Measurements from ENCODE around the gene KCNH8. TPM values are rescaled to one million over a fixed set of nuclear protein-coding genes. Genes with fewer than 3 reads are reported as not detected.
"Not testable (repeated sequence)": the region's sequence is repeated elsewhere in the genome, so short reads cannot be mapped to it uniquely, and the experiment has no call there.

KCNH8 gene
- under 1 TPM in 1 of 2 donors, not detected in 1; 0.05 TPM for total RNA-seq

DNA sequence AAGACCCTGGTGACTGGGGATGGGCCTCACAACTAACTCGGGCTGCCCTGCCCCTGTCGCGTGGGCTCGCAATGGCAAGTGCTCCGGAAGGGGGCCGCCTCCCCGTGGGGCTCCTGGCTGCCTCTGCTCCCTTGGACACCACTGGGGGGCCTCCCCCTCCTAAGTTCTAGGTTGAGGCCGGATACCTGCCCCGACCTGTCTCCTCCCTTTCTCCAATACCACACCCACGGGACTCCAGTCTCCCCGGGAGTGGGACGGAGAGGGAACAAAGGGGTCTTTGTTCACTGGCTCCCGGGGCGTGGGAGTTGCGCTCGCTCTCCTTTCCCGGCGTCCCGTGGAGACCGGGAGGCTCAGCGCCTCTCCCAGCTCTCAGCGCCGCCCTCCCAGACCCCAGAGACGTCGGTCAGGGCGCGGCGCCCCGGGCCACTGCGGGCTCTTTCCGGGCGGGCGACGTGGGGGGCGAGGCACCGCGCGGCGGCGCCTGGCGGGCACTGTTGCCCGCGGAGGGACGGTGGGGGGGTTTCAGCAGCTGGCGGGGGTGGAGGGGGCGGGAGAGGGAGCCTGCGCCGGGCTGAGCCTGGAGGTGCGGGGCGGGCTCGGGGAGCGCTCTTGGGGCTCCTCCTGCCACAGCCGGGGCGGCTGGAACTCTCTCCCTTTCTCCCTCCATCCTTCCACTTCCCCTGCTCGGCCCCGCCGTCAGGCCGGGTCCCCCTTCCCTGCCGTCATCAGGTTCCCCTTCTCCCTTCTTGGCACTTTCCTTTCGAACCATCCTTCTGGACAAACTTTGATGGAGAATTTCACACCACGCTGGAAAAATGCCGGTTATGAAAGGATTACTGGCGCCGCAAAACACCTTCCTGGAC is at the start of gene KCNH8:
Gene KCNH8 (plus strand): TSS at position 606 of the 863 bp plus-strand sequence. CDS start 210 bp downstream, at position 816.
- Mint-ChIP-seq H3K4me1 (ENCODE audit: low read depth) (peaks cover 8% of the 10 kb centered on the region), H3K36me3 (ENCODE audit: insufficient read depth in 2 of 2) (peaks cover 0 to 1% of the 10 kb centered on the region in 2 donors), H3K27me3 (ENCODE audit: low read depth) (peaks cover 35% of the 10 kb centered on the region), H3K9me3 (peaks cover 0 to 3% of the 10 kb centered on the region in 2 donors), H3K4me3 (peak within 1 kb of the TSS; percentile 88 to 92), H3K27ac (no peak within 1 kb of the TSS)
- DNase-seq (peak; percentile 11 to 26), ATAC-seq (replicated peaks in 1 of 2) (peak; percentile 42 to 48)

DNA sequence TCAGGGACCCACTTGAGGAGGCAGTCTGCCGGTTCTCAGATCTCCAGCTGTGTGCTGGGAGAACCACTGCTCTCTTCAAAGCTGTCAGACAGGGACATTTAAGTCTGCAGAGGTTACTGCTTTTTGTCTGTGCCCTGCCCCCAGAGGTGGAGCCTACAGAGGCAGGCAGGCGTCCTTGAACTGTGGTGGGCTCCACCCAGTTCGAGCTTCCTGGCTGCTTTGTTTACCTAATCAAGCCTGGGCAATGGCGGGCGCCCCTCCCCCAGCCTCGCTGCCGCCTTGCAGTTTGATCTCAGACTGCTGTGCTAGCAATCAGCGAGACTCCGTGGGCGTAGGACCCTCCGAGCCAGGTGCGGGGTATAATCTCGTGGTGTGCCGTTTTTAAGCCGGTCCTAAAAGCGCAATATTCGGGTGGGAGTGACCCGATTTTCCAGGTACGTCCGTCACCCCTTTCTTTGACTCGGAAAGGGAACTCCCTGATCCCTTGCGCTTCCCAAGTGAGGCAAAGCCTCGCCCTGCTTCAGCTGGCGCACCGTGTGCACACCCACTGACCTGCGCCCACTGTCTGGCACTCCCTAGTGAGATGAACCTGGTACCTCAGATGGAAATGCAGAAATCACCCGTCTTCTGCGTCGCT is 45.5 kb upstream of the KCNH8 start:
- not testable (repeated sequence) for H3K9me3 Mint-ChIP-seq; H3K36me3 Mint-ChIP-seq (ENCODE audit: insufficient read depth in 2 of 2); DNase-seq; ATAC-seq (replicated peaks in 1 of 2); H3K27ac Mint-ChIP-seq; H3K4me1 Mint-ChIP-seq (ENCODE audit: low read depth); H3K27me3 Mint-ChIP-seq (ENCODE audit: low read depth)
- peak overlapping the region; percentile 15 to 66 for H3K4me3 Mint-ChIP-seq

- Mint-ChIP-seq H3K4me1 (ENCODE audit: low read depth) (no peaks in the 10 kb centered on the region), H3K4me3 (peak overlapping the region; percentile 15 to 66), H3K36me3 (ENCODE audit: insufficient read depth in 2 of 2) (no peaks in the 10 kb centered on the region), H3K9me3 (peaks cover 0 to 2% of the 10 kb centered on the region in 2 donors), H3K27ac (no peak overlapping the region), H3K27me3 (ENCODE audit: low read depth) (peaks cover 6% of the 10 kb centered on the region)
- no peak for DNase-seq
- no peak for ATAC-seq (replicated peaks in 1 of 2)
Observed at GRCh38 chr3:19103510-19103909, 44.8 kb upstream of the KCNH8 start.

DNA sequence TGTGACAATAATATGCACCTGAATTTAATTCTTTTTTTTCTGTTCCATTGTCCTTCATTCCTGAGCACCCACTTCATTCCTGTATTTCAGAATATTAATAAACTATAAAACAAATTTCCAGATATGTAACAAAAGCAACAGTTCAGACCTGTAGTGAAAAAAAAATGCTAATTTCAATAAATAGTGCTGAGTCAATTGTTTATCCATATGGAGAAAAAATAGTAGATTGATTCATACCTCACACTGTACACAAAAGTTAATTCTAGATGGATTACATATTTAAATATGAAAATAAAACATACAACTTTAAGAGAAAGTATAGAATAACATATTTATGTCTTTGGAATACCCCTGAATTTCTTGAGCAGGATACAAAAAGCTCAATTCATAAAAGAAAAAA is 43.9 kb upstream of the KCNH8 start:
- H3K27ac Mint-ChIP-seq: no peak overlapping the region
- peaks cover 6% of the 10 kb centered on the region for H3K27me3 Mint-ChIP-seq (ENCODE audit: low read depth)
- no peaks in the 10 kb centered on the region for H3K36me3 Mint-ChIP-seq (ENCODE audit: insufficient read depth in 2 of 2)

DNA sequence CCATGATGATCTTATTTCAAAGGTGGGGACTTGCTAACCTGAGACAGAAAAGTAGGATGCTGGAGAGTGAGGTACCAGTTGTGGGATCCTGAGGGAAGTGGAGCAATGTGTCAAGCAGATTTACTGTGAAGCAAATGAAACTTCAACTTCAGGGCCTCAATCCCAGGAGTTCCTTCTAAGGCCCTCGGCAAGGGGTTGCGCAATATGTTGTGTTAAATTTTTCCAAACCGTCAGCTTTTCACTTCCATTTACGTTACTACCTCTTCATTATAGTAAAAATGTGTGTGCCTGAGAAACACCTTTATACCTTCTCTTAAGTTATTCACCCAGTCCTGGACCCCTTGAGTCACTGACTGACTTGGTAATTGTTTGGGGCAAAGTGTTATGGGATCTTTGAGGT is 42.5 kb upstream of the KCNH8 start:
- H3K36me3 Mint-ChIP-seq (ENCODE audit: insufficient read depth in 2 of 2): no peaks in the 10 kb centered on the region

More for the DNA sequence above, 43.9 kb upstream of the KCNH8 start:
- Mint-ChIP-seq H3K9me3 (peaks cover 0 to 2% of the 10 kb centered on the region in 2 donors), H3K4me1 (ENCODE audit: low read depth) (no peaks in the 10 kb centered on the region), H3K4me3 (no peak overlapping the region)
- no peak for ATAC-seq (replicated peaks in 1 of 2)
- DNase-seq: no peak

GRCh38 chr3:19106307-19106706 is 42.0 kb upstream of the KCNH8 start:
- H3K27me3 Mint-ChIP-seq (ENCODE audit: low read depth): peaks cover 6% of the 10 kb centered on the region
- peaks cover 0 to 3% of the 10 kb centered on the region in 2 donors for H3K9me3 Mint-ChIP-seq
- no peak overlapping the region for H3K27ac Mint-ChIP-seq
- no peak for ATAC-seq (replicated peaks in 1 of 2)
- H3K36me3 Mint-ChIP-seq (ENCODE audit: insufficient read depth in 2 of 2): no peaks in the 10 kb centered on the region
- H3K4me3 Mint-ChIP-seq: no peak overlapping the region
- no peaks in the 10 kb centered on the region for H3K4me1 Mint-ChIP-seq (ENCODE audit: low read depth)
- DNase-seq: no peak

More for the DNA sequence above, 42.5 kb upstream of the KCNH8 start:
- H3K27me3 Mint-ChIP-seq (ENCODE audit: low read depth): peaks cover 6% of the 10 kb centered on the region
- DNase-seq (no peak), ATAC-seq (replicated peaks in 1 of 2) (no peak)
- H3K27ac Mint-ChIP-seq: no peak overlapping the region
- no peaks in the 10 kb centered on the region for H3K4me1 Mint-ChIP-seq (ENCODE audit: low read depth)
- H3K9me3 Mint-ChIP-seq: peaks cover 0 to 3% of the 10 kb centered on the region in 2 donors
- H3K4me3 Mint-ChIP-seq: no peak overlapping the region

DNA sequence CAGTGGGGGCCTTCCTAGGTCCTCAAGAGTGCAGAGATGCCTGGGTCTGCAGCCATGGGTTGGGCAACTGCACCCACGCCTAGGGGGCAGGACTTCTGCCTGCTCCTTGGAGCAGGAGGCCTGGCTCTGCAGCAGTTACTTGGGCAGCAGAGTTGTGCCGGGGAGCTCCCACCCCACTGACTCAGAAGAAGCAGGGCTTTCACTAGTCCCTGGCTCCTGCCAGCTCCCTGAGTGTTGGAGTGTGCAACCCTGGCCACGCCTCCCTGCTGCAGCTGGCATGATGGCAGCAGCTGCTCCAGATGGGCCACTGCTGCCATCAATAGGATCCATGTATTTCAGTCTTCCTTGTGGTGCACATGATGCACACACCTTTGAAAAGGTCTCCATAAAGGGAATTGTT is 40.6 kb upstream of the KCNH8 start:
- Mint-ChIP-seq H3K9me3 (peaks cover 0 to 2% of the 10 kb centered on the region in 2 donors), H3K4me3 (no peak overlapping the region), H3K27me3 (ENCODE audit: low read depth) (peaks cover 10% of the 10 kb centered on the region), H3K36me3 (ENCODE audit: insufficient read depth in 2 of 2) (no peaks in the 10 kb centered on the region), H3K27ac (no peak overlapping the region), H3K4me1 (ENCODE audit: low read depth) (no peaks in the 10 kb centered on the region)
- DNase-seq: no peak
- no peak for ATAC-seq (replicated peaks in 1 of 2)

GRCh38 chr3:19110335-19110895 is 37.9 kb upstream of the KCNH8 start:
- Mint-ChIP-seq H3K36me3 (ENCODE audit: insufficient read depth in 2 of 2) (no peaks in the 10 kb centered on the region), H3K4me3 (no peak overlapping the region), H3K27ac (no peak overlapping the region), H3K27me3 (ENCODE audit: low read depth) (peaks cover 5% of the 10 kb centered on the region), H3K9me3 (peaks cover 0 to 2% of the 10 kb centered on the region in 2 donors), H3K4me1 (ENCODE audit: low read depth) (no peaks in the 10 kb centered on the region)
- DNase-seq (no peak), ATAC-seq (replicated peaks in 1 of 2) (no peak)

DNA sequence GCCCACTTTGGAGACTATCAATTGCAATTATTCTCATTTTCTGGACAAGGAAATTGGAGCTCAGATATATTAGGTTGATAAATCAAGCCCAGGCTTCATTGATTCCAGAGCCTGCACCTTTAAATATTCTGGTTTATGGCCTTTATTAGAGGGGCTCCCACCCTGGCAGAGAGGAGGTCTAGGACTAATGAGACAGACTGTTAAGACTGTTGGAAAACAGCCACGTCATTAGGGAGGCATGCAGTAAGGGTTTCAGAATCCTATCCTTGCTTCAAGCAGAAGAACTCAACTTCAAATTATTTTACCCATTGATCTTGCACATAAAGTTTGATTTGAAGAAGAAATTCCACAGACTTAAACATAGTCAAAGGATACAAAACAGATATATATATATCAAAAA is 33.8 kb upstream of the KCNH8 start:
- Mint-ChIP-seq H3K4me1 (ENCODE audit: low read depth) (no peaks in the 10 kb centered on the region), H3K9me3 (peaks cover 2 to 10% of the 10 kb centered on the region in 2 donors), H3K27me3 (ENCODE audit: low read depth) (peaks cover 14% of the 10 kb centered on the region), H3K27ac (no peak overlapping the region), H3K36me3 (ENCODE audit: insufficient read depth in 2 of 2) (no peaks in the 10 kb centered on the region), H3K4me3 (no peak overlapping the region)
- DNase-seq: no peak
- ATAC-seq (replicated peaks in 1 of 2): no peak

GRCh38 chr3:19116239-19116638 is 32.1 kb upstream of the KCNH8 start:
- H3K36me3 Mint-ChIP-seq (ENCODE audit: insufficient read depth in 2 of 2): no peaks in the 10 kb centered on the region
- peaks cover 14% of the 10 kb centered on the region for H3K27me3 Mint-ChIP-seq (ENCODE audit: low read depth)
- H3K9me3 Mint-ChIP-seq: peaks cover 2 to 8% of the 10 kb centered on the region in 2 donors
- H3K4me1 Mint-ChIP-seq (ENCODE audit: low read depth): no peaks in the 10 kb centered on the region
- DNase-seq (no peak), ATAC-seq (replicated peaks in 1 of 2) (no peak)
- no peak overlapping the region for H3K4me3 Mint-ChIP-seq
- H3K27ac Mint-ChIP-seq: no peak overlapping the region

DNA sequence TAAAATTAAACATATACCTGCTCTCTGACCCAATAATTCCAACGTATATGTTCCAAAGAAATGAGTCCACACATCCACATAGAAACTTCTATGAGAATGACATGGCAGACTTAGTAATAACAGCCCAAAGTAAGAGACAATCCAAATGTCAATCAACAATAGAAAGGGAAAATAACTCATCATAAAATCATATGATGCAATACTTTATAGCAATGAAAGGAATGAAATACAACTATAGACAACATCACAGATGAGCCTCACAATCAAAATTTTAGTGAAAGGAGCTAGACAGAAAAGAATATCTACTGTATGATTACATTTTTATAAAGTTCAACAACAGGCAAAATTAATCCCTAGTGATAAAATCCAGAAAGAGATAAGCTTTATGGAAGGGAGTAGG is 23.6 kb upstream of the KCNH8 start:
- H3K27me3 Mint-ChIP-seq (ENCODE audit: low read depth): no peaks in the 10 kb centered on the region
- H3K4me3 Mint-ChIP-seq: no peak overlapping the region
- H3K27ac Mint-ChIP-seq: no peak overlapping the region
- no peaks in the 10 kb centered on the region for H3K9me3 Mint-ChIP-seq
- DNase-seq (no peak), ATAC-seq (replicated peaks in 1 of 2) (no peak)
- H3K36me3 Mint-ChIP-seq (ENCODE audit: insufficient read depth in 2 of 2): no peaks in the 10 kb centered on the region
- H3K4me1 Mint-ChIP-seq (ENCODE audit: low read depth): no peaks in the 10 kb centered on the region

GRCh38 chr3:19139863-19140262 is 8.4 kb upstream of the KCNH8 start:
- H3K4me1 Mint-ChIP-seq (ENCODE audit: low read depth): no peaks in the 10 kb centered on the region
- DNase-seq (no peak), ATAC-seq (replicated peaks in 1 of 2) (no peak)
- no peaks in the 10 kb centered on the region for H3K9me3 Mint-ChIP-seq
- no peak overlapping the region for H3K27ac Mint-ChIP-seq
- peaks cover 20% of the 10 kb centered on the region for H3K27me3 Mint-ChIP-seq (ENCODE audit: low read depth)
- no peak overlapping the region for H3K4me3 Mint-ChIP-seq
- no peaks in the 10 kb centered on the region for H3K36me3 Mint-ChIP-seq (ENCODE audit: insufficient read depth in 2 of 2)
